Activated T-cell treated with anti-CD3 and anti-CD28 coated beads, Interleukin-2, amount 50 U/mL, for 1 hour (primary cell): ENCODE results near the gene PCP4L1.
"Not testable (repeated sequence)": the region's sequence is repeated elsewhere in the genome, so short reads cannot be mapped to it uniquely, and the experiment has no call there.

ENCODE experiments used
- DNase-seq: peaks from one replicate; pipeline ENCODE4 v3.0.0-alpha.2; 2020

The PCP4L1 gene

DNA sequence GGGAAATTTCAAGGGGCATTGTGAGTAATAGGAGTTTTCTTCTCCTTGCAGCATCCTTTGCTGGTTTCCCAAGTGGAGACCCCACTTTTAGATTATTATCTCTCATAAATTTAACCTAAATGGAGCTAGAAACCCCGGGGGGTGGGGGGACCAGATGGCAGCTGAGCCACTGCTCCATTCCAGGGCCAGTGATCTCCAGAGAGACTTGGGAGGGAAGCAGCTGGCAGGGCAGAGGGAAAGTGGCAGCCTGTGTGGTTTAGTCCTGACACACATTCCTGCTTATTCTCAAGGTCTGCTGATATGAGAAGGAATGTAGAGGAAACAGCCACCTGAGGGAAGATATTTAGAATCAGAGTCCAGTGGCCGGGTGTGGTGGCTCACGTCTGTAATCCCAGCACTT, 16.3 kb downstream of the PCP4L1 start:
- DNase-seq: no peak

DNA sequence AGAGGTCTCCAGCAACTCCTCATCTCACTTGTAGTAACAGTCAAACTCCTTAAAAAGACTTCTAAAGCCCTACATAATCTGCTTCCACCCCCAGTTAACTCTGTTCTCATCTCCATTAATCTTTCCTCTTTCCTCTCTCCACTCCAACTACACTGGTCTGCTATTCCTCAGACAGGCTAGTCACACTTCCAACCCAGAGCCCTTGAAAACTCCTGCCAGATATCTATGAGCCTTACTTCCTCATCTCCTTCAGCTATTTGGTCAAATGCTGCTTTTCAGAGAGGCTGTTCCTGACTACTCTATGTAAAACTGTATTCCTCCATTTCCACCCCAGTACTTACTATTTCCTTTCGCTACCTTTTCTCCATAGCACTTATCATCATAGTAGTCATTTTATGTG, 24.4 kb downstream of the PCP4L1 start:
- no peak for DNase-seq

DNA sequence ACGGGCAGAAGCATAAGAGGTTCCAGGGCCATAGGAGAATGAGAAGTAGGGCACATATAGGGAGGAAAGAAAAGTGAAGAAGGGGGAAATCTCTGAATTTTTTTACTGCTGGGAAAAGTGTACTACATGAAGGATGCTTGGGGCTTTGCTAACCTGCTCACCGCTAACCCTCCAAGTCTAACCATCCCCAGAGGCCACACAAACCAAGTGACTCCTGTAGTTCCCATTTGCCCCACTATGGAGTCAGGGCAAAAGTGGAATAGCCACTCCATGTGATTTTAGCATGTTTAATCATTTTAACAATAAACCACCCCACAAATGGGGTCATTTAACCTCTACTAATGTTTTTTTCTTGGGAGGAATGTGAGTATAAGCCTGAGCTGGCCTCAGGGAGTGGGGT, 26.6 kb downstream of the PCP4L1 start:
- no peak for DNase-seq

DNA sequence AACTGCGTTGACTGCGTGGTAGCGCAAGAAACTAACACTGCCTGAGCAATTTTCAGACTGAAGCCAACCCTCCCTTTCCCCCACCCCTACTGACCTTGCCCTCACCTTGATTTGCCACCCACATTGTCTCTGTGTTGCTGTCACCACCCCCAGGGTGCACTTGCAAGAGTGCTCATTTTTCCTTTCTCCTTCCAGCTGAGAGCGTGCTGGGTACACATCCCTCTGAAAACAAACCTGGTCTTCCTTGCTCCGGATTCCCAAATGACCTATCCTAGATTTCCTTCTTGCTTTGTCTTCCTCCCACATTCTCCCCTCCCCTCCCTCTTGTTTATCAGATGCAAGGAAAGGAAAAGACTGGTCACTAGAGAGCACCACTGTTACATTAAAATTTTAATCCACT, 27.0 kb downstream of the PCP4L1 start:
- no peak for DNase-seq

DNA sequence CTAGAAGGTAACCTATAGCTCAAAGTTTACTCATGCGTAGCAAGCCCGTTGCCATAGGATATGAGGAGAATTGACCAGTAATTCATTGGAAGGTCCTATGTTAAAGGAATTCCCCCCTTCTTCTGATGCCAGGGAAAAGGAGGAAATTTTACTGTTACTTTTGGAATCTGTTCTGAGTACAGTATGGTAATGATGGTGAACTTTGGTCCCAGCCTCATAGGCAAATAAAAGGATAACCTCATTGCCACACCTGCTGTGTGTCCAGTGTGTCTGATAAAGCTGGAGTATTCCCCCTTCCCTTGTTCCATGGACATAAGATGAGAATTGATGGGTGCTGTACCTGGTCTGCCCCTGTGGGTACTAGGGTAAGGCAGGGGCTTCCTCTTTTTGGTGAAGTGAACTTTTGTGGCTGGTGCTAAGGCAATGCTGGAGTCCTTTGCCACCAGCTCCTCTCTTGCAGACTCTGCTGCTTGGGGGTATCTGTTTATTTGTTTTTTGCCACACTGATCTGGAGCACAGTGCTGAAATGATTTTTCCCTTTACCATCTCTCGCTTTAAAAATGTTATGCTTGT, 29.0 kb downstream of the PCP4L1 start:
- no peak for DNase-seq

DNA sequence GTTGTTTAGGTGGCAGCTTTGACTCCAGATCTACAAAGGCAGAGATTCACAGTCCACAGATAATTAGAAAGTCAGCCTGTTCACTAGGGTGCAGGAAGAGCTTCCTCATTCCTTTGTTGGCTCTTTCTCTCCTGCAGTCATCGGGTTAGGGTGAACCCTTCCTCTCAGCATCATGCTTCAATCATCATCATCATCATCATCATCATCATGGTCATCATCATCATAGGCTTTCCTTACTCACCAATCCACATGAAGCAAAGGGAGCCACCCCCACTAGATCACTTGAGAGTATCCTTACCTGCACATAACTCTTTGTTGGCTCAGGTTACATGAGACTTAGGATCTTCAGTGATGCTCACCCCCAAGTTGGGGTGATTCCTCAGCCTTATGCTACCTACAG, 32.2 kb downstream of the PCP4L1 start:
- no peak for DNase-seq

DNA sequence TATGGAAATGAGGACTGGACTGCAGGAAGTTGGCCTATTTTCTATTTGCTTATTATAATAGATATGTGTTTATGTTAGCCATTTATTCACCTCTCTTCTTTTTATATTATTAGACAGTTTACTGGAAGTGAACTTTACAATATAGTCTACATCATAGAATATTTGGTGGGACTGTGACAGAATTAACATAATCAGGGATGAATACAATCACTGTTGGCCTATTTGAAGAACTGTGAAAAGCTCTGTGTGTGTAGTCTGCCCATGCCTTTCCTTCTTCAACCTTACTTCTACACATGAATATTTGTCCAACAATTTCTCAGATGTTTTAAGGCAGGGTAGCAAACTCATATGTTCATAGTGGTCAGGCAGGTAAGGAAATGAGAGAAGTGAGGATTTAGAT, 38.9 kb downstream of the PCP4L1 start:
- no peak for DNase-seq

DNA sequence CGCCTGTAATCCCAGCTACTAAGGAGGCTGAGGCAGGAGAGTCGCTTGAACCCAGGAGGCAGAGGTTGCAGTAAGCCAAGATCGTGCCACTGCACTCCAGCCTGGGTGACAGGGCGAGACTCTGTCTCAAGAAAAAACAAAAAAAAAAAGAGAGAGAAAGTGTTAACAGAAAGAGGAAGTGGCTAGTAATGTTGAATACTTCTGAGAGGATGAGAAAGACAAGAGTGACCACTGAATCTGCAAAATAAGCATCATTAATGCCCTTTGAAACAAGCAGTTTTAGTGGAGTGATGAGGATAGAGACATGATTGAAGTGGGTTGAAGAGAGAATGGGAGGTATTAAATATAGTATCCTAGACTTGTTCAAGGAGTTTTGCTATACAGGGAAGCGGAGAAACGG, 39.6 kb downstream of the PCP4L1 start:
- DNase-seq: no peak

DNA sequence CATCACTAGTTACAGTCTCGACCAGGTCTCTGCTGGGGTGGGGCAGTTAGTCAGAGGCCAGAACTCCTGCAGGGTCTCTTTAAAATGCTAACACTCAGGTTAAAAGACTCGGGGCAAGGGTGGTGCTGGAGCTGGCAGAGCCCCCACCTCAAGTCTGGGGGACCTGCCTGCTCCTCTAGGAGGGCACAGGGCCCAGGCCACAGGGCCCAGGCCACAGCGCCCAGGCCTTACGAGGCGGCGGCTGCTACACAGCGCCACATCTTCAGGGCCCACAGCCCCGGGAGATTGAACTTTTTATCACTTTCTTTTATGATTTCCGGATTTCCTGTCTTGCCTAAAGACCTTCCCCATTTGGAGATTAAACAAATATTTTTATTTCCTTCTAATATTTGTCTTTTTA, 40.8 kb downstream of the PCP4L1 start:
- DNase-seq: no peak

DNA sequence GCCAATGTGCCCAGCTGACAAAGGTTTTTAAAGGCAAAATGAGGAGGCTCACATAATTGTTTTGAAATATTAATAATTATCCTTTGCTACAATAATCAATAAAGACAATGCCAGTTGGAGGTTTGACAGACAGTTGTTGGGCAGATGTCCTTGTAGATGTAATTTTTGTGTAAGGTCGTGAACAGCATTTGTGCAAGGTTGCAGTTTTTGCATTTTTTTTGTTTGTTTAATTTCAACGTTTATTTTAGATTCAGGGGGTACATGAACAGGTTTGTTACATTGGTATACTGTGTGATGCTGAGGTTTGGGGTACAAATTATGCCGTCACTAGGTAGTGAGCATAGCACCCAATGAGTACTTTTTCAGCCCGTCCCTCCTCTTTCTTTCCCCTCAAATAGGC, 41.9 kb downstream of the PCP4L1 start:
- no peak for DNase-seq

DNA sequence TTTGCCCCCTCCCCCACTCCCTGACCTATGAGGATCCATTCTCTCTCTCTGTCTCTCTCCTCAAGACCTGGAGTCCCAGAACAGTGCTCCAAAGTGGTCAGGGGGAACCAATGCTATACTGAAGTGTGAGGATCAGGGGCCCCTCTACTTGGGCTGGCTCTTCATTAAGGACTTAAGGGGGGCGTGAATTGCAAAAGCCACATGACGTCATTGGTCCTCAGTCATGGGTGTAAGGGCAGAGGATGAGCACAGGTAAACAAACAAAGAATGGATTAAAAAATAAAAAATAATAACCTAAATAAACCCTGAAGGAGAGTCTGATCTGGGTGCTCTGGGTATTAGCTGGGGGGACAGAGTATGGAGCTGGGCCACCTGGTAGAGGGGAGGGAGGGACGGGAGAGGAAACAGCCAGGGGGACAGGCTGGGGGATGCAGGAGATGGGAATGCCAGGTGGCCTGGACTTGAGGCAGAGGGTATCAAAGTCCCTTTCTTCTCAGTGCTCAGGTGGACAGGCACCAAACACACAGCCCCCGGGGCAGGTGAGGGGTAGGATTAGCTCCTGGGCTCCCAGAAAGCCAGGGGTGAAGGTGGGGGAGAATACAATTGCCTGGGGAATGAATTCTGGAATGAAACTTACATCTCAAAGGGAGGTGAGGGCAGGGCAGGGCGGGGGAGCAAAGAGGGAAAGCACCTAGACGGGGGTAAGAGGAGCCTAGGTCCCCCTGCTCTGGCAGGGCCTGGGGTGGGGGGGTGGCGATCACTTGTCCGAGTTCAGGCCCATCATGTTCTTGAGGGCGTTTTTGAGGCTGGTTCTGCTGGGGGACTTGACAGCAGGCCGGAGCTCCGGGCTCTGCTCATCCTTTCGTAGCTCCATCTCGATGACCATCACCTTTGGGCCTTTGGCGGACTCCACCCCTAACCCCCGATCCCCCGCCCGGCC, 46.7 kb downstream of the PCP4L1 start:
- no peak for DNase-seq

DNA sequence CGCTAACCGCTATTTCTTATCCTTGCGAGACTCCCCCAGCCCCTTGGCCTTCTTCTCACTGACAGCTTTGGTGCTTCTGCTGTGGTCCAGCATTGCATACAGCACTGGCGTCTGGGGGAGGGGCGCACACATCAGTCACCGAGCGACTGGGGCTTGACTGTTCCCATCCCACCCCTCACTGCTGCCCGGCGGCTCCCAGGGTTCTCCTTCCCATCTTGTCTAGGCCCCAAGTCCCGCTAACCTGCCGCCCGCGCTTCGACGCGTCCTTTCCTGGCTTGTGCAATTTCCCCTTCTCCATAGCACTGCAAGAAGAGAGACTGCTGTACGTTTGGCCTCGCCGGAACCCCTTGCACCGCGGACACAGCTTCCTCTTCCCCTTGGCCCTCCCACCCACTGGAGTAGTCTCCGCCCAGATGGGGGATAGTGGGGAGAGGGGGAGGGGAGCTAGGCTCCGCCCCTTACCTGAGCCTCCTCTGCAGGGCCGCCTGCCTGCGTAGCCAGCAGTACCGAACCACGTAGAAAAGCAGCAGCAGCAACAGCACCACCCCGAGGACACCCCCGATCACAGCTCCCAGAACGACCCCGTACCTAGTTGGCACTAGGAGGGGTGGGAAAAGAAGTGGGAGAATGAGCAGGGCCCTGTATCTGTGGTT, 47.4 kb downstream of the PCP4L1 start:
- DNase-seq: peak; percentile 93

DNA sequence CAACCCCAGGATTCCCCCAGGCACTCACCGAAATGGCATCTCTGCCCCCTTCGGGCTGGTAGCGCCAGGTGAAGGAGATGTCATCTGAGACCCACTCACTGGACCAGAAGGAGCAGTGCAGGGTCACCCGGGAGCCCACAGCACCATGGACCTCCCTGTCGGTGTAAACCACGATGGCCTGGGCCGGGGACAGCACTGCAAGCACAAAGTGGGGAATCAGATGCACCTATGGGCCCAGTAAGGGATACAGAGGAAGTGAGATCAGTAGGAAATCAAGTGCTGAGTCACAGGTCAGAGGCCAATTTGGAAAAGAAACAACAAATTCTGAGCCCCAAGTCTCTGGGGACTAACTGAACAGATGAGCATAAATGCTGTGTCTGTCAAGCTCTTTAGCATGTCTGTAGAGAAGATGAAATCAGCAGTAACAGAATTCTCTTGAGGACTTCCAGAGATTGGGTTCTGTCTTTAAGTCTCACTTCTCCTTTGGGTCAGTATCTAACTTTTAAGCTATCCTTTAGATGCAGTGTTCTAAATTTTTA, 48.8 kb downstream of the PCP4L1 start:
- DNase-seq: peak; percentile 25

DNA sequence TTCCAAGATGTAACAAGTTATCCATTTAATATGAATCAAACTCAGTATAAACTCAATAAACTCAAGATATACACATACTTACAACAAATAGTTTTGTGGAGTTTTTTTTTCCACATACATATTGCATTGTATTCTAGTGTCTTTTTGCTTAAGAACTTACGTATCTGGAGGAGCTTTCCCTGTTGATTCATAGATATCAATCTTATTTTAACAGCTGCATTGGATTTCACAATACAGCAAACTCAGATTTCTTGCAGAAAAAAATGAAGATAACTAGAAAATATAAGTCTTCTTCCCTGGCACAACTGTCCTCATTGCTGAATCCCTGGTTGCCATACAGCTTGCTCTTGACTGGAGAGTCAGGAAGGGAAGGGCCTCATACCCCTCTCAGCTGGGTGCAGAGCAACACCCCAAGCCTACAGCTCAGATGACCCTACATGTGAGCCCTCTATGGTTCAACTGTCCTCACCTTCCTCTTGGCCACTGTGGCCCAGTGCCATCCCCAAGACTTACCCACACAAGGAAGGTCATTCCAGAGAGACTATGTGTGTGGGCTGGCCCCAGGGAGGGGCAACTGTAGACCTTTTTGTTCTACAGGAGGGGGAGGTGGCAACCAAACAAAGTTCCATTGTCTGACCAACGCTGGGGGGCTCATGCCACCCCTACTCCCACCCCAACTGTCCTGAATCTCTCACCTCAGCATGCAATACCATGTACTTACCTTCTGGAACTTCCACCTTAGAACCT, 49.5 kb downstream of the PCP4L1 start:
- no peak for DNase-seq

DNA sequence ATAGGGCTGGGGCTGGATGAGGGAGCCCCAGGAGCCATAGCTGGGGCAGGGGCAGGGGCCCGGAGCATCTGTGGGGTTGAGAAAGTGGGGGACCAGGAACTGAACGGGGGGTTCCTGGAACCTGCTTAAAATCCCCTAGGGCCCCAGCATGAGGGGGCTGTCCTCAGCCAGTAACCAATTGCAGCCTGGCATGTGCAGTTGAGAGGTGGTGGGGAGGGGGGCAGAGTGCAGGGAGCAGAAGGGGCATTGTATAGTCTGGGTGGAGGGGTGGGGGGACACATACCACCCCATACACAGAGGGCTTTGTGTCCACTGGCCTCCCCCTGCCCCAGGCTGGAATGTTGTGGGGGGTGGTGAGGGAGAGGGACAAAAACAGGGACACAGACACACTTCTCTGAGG, 51.3 kb downstream of the PCP4L1 start, which contains the start of gene MPZ:
Gene MPZ (minus strand): TSS at position 101 of the 400 bp plus-strand sequence. CDS start 63 bp downstream, at position 38.
- DNase-seq: no peak

DNA sequence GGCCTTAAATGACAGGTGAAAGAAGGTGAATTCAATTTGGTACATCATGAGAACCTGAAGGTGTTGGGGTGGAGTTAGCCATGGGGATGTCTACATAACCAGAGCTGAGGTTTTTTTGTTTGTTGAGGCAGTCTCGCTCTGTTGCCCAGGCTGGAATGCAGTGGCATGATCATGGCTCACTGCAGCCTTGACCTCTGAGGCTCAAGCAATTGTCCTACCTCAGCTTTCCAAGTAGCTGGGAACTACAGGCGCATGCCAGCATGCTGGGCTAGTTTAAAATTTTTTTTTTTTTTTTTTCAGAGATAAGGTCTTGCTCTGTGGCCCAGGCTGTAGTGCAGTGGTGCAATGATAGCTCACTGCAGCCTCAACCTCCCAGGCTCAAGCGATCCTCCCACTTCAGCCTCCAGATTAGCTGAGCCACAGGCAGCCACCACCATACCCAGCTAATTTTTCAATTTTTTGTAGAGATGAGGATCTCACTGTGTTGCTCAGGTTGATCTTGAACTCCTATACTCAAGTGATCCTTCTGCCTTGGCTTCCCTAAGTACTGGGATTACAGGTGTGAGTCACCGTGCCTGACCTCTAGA, 53.1 kb downstream of the PCP4L1 start:
- no peak for DNase-seq

DNA sequence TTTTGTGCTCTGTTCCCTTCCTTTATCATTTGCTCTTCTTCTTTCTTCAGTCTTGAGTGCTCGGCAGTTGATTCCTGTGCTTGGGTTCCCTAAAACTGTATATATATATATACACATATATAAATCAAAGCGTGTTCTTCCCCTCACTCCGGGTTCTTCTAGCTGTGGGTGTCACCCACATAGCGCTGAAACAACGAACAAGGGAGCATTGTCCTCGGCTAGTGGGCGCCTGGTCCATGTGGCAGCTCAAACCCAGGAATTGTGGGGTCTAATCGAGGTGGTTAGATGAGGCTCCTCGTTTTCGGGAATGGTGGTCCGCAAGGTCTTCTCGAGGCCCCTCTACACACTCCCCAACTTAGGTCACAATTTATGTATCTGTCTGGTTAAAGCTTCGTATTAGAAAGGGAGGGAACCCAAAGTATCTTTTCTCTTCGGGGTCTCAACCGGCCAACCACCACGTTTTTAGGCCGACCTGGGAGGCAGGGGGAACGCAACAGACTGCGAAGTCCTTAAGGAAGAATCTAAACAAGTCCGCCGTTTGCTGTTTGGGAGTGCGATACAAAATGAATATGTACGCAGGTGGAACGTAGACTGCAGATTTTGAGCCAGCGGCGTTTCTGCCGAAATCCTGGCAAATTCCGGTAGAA, 55.1 kb downstream of the PCP4L1 start:
- DNase-seq: no peak

DNA sequence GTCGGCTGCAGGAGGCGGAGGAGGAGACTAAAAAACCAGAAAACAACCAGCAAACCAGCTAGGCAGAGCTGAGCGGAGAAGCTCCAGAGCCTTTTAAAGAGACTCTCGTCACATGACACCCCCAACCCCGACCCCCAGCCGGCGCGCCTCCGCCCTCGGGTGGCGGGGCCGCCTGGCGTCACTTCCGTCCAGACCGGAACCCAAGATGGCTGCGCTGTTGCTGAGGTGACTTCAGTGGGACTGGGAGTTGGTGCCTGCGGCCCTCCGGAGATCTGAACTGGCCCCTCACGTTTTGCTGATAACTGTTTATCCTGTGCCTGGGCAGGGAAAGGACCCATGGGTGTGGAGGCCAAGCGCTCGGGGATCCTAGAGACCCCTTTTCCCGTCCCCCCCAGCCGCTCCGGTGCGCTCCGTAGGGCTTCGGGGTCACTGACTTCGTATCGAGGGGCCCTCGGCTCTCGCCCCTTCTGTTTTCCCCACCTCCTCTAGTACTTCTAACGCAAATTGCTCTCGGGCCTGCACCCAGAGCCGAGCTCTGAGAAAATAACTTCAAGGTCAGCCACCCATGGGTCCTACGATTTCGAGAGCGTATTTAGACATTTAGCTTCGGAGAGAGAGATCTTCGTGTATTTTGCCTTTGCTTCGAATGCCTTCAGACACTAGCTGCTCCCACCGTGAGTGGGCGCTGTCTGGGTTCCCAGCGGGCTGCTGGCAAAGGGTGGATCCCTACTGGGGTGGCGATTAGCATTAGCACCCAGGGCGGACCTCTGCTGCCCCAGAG, 55.8 kb downstream of the PCP4L1 start, which contains the start of gene SDHC:
Gene SDHC (plus strand): TSS at position 181 of the 781 bp plus-strand sequence. CDS start 25 bp downstream, at position 206.
- peak; percentile 90 for DNase-seq

DNA sequence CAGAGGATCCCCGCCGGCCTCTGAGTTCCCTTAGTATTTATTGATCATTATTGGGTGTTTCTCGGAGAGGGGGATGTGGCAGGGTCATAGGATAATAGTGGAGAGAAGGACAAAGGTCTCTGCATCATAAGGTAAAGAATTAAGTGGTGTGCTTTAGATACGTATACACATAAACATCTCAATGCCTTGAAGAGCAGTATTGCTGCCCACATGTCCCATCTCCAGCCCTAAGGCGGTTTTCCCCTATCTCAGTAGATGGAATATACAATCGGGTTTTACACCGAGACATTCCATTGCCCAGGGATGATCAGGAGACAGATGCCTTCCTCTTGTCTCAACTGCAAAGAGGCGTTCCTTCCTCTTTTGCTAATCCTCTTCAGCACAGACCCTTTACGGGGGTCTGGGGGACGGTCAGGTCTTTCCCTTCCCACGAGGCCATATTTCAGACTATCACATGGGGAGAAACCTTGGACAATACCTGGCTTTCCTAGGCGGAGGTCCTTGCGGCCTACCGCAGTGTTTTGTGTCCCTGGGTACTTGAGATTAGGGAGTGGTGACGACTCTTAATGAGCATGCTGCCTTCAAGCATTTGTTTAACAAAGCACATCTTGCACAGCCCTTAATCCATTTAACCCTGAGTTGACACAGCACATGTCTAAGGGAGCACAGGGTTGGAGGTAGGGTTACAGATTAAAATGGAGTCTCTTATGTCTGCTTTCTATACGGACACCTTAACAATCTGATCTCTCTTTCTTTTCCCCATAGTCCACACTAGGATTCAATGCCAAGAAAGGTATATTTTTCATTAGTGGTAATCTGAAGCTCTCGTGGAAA, 57.5 kb downstream of the PCP4L1 start:
- DNase-seq: not testable (repeated sequence)

DNA sequence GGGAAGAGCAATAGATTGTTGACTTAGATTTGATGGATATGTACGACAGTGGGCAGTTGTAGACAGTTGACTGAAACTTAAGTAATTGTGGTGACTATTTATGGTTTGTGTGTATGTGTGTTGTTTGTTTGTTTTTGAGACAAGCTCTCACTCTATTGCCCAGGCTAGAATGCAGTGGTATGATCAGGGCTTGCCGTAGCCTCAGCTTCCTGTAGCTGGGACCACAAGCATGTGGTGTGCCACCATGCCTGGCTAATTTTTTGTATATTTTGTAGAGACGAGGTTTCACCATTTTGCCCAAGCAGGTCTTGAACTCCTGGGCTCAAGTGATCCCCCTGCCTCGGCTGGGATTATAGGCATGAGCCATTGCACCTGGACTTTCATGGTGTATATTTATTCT, 65.5 kb downstream of the PCP4L1 start:
- DNase-seq: no peak
